Measurements from ENCODE around the gene CGB1.

- TF ChIP-seq TCF7L2 (IDR thresholded peaks at IDR 0.05; ENCODE audit: borderline replicate concordance, low read depth, low read length) (no peak), CTCF (tag by site-specific recombination; IDR thresholded peaks at IDR 0.05) (no peak), ATF2 (tag by site-specific recombination; IDR thresholded peaks at IDR 0.05; ENCODE audit: low read depth) (no peak), ZBTB21 (tag by site-specific recombination; IDR thresholded peaks at IDR 0.05) (no peak), REST (tag by site-specific recombination; IDR thresholded peaks at IDR 0.05) (no peak), ZNF292 (tag by site-specific recombination; IDR thresholded peaks at IDR 0.05; ENCODE audit: borderline replicate concordance, low read depth) (no peak)
Measured at GRCh38 chr19:49064029-49064629, 27.4 kb upstream of the CGB1 start.
